Embryonic facial prominence (tissue), 1 donor: ENCODE results near the gene HERC3.

Source experiments
- DNase-seq: peaks from one replicate; pipeline ENCODE4 v3.0.0-alpha.2; 2016; ENCODE audit errors: extremely low spot score

HERC3 gene

DNA sequence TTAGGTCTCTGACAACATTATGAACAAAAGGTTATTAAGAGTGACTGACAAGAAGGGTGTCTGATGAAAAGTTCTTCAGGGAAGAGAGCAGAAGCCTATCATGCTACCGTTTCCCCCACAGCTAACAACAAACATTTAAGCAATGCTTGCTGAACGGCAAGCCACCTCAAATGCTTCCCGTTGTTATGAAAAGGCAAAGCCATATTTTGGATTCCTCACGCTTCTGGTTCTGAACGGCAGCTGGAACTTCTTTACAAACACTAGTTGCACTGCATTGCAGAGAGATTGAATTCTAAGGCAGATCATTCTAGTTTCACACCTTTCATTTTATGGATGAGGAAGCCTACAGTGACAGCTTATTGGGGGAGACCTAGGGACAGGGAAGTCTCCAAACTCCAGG, 153.9 kb downstream of the HERC3 start:
- no peak for DNase-seq

DNA sequence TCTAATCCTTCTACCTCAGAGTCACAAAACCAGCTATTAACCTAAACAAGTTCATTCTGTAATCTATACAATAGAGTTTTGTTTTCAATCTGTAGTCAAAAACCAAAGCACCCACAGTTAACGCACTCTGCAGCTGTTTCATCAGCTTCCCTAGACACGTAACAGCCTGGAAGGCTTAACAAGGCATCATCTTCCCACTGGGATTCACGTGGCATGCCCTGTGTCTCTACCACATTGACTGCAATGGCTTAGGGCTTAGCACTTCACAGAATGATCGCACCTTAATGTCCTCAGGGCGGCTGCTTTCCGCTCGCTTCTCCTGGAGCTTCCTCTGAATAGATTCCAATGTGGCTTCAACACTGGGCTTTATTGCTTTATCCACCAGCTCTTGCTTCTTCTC, 155.1 kb downstream of the HERC3 start:
- DNase-seq, result no peak

DNA sequence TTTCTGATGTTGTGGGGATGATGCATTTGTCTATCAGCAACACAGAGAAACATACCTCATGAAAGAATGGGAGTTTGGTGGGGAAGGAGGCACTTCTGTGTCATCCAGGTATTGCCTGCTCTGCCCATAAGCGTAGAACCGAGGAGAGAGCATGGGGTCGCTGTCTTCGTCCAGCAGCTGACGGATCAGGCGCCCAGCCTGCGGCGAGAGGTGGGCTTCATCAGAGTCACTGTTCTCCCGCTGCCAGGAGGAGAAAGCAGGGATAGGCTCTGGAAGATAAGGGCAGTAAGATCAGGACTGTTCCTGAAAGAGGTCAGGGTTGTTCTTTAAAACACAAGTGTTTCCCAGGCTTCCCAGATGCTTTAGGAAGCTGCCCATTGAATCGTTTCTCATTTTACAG, 158.1 kb downstream of the HERC3 start:
- no peak for DNase-seq

DNA sequence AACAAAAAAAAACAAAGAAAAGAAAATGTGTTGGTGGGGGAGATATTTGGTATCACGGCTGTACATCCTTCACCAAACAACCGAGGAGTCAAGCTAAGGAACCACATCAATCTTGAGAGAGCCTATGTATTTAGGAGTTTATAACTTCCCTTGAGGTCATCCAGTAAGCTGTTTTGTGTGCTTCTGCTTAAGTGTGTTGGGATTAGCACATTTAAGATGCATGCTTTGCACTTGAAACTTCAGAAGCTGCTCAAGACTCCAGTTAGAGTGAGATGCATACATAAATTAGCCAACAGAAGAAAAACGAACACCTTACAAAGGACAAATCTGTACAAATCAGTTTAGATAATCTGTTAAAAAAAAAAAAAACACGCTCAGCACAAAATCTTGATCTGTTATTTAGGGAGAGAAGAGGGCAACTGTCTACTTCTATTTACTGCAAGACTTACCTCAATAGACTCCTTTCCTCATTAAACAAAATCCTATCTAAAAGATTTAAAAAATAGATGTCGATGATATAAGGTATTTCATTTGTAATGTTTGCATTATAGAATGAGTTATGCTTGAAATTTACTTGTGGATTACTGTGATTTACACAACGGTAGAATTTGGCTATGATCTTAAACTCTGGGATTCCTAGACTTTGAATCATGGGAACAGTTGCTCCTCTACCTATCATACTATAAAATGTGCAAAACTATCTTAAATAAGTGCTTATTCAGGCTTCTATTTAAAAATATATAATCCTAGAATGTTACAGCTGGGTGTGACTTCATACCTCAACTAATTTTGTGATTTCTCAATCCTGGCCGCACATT, 159.2 kb downstream of the HERC3 start:
- DNase-seq, result no peak

DNA sequence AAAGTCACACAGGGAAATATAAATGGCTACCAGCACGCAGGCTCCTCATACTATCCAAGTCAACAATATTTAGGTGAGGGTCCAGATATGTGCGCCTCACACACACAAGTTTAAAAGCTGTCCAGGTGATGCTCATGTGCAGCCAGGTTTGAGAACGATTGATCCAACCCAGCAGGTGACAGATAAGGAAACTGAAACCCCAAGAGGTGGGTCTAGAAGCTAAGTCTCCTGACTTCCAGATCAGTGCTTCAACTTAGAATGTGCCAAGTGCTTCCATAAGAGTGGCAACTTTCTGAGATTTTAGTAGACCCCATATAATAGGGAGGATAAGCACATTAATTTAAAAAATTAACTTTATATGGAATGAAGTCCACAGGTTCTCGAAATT, 159.8 kb downstream of the HERC3 start:
- no peak for DNase-seq

DNA sequence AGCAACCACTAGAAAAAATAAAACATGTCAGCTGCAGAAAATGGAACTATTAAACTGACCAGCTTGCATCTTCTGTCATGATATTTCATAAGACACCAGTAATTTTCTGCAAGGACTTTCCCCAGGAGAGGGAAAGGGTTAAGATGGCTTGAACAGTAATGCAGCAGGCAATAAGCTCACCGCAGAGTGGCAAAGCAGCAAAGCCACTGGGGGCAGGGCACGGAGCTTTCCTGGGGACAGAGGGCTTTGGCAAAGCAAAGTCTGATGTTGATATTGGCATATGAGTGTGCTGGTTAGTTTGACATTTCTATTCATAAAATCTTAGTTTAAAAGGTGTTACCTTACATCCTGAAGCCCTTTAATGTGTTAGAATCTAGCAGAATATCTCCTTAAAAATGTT, 160.5 kb downstream of the HERC3 start:
- no peak for DNase-seq

DNA sequence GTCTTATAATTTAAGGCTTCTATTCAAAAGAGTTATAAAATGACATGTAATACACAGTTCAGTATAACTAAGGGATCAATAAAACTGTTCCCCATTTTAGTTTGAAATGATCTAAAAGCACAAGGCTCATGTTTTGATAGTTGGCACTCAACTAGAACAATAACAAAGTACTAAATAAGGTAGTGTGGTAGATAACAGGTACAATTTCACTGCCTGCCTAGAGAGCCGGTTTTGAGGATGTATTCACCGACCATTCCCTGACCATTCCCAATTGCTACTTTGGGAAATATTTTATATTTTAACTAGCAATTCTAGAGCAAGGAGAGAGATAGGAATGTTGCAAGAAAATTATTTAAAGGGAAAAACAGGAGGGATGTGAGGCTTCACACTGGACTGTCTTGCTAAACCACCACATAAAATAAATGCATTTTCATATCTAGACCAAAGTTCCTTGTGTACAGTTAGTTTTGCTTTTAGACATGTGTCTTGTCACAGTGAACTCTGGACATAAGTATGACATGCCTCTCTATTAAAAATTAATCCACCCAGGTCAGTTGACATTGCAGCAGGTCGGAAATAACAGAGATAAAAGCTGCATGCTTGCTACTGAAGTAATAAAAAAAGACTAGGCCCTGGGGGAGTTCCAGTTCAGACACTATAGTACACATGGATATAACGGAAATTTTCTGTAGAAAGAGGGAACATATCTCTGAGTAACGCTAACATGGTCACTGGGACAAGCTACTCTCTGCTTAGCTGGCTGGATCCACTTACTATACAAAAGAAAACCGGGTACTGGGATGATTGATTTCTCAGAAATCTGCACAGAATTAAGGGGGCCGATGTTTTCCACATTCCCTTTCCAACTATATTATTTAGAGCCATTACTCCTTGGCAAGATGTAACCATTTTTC, 161.6 kb downstream of the HERC3 start:
- DNase-seq, result no peak

DNA sequence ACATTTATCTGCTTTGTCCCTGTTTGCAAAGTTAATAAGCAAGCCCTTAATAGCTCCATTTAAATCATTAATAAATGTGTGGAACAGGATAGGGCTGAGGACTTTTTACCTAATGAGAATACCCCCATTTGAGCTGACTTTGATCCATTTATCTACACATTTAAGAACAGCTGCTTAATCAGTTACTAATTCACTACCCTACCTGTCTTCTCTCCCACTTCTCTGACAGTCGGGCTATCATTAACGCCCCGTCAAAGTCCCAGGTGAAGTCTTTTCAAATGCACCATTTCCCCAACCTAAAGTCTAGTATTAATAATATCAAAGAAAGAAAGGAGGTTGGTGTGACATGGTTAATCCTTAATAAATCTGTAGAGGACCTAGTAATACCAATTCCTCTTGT, 162.5 kb downstream of the HERC3 start:
- DNase-seq, result no peak

DNA sequence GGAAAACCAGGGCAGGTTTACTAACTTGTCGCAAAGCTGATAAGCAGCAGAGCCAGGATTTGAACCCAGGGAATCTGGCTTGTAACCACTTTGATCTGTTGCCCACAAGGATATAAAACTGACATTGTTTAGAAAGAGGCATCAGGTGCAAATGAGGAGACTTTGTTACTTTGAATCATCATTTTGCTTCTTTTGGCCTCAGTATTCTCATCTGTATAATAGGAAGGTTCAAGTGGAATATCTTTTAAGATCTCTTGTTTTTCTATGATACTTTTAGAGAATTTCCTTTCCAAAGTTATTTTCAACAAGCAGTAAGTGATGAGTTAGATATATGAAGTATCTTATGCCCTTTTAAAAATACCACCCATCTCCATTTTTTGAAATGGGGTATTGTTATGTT, 163.2 kb downstream of the HERC3 start:
- DNase-seq, result no peak

DNA sequence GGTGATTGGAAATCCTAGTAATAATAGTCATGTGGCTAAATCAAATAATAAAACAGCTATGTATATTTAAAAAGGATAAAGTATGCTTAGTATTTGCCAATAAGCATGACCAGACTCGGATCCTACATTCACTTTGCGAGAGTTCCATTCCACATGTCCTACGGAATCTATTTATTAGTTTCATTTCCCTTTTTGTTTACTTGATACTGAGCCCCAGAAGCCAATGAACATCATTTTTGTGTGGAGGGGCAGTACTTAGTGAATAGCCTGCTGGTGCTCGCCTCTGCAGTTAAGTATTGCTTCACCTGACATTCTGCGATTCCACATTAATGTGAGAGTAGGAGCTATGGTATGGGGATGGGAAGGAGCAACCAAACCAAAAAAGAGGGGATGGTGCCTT, 163.9 kb downstream of the HERC3 start:
- DNase-seq, result no peak

DNA sequence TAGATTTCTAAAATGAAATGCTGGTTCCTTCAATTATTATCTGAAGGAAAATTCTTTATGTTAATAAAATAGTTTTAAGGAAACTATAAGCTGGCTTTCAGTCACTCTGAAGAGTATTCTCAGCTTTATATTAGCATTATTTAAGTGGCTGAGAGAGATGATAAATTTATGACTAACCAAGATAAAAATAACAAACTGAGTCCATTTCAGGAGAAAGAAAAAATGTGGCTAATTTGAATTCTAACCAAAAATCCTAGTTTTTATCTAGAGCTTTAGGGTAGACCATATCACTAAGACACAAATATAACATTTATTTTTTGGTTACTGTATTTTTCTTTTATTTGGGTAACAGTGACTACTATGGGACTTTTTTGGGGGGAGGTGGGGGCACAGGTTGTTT, 164.8 kb downstream of the HERC3 start:
- DNase-seq, result no peak

DNA sequence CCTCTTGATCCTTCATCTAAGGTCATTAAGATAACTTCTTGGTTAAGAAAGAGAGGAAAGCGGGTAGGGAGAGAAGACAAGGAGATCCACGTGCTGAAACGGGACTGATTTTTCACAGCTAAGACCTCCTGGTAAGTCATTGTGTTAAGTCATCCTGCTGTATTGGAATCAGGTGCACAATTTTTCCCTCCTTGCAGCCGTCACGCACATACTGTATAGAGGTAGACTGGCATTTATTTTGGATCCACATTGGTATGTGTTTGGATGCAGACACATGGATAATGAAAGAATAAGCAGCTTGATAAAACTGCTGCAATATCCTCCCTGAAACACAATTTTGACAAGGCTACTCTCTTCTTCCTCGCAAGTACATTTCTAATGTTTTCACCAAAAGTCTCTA, 165.5 kb downstream of the HERC3 start:
- no peak for DNase-seq
